Adipocyte (in vitro differentiated cells): ENCODE results near the gene GPATCH8.

Experiments used
- DNase-seq: peaks from one replicate; pipeline ENCODE4 v3.0.0-alpha.2; 2015; ENCODE audit warnings: low read depth
- H3K27me3 ChIP-seq: replicated peaks from 2 replicates; pipeline ENCODE4 v1.7.0; 2013; ENCODE audit warnings: mild to moderate bottlenecking, low read length, moderate library complexity; ENCODE audit not compliant: control insufficient read depth, insufficient read depth
- H3K36me3 ChIP-seq: 2 replicates; pipeline ENCODE4 v1.7.0; 2013; ENCODE audit warnings: low read length, mild to moderate bottlenecking, moderate library complexity; ENCODE audit not compliant: control insufficient read depth, insufficient read depth, severe bottlenecking
- H3K4me1 ChIP-seq: 2 replicates; pipeline ENCODE4 v1.7.0; 2013; ENCODE audit warnings: mild to moderate bottlenecking, low read length, moderate library complexity; ENCODE audit not compliant: control insufficient read depth, insufficient read depth
- H3K4me3 ChIP-seq: 2 replicates; pipeline ENCODE4 v1.7.0; 2013; ENCODE audit warnings: mild to moderate bottlenecking, low read length, moderate library complexity
- H3K9ac ChIP-seq: 2 replicates; pipeline ENCODE4 v1.7.0; 2013; ENCODE audit warnings: mild to moderate bottlenecking, low read length, moderate library complexity
- H3K9me3 ChIP-seq: 2 replicates; pipeline ENCODE4 v1.7.0; 2013; ENCODE audit warnings: mild to moderate bottlenecking, low read length, moderate library complexity; ENCODE audit not compliant: control insufficient read depth

The GPATCH8 gene

DNA sequence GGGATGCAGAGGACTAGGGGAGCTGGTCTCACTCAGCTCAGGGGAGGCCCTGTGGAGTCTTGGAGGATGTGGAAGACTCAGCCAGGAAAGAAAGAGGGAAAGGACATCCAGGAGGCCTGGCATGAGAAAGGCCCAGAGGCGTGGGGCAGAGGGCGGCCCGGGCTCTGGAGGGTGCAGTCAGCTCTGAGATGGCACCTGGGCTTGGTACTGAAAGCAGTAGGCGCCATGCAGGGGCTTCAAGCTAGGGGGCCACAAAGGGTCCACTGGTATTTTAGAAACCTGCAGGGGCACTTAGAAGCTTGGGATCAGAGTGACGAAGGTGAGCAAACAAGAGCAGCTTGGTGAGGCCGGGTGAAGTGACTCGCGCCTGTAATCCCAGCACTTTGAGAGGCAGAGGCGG lies 145.1 kb downstream of the GPATCH8 start:
- no peak for DNase-seq

DNA sequence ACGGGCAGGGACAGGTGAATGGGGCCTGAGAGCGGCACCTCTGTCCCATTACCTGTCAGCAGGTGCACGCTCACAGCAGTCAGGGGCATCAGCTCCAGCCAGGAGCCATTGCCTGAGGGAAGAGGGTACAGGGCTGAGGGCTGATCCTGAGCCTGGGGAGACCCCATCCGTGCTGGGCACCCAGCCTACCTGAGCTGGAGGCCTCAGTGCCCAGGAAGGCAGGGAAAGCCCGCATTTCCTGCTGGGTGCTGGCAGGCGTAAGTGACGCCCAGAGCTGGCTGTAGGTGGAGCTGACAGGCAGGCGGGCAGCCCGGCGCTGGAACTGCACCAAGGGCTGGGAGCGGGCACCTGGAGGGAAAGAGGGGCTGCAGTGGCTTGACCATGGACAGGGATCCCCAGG lies 147.0 kb downstream of the GPATCH8 start:
- peaks cover 6% of the 10 kb centered on the region for H3K4me1 ChIP-seq
- no peaks in the 10 kb centered on the region for H3K27me3 ChIP-seq
- H3K9me3 ChIP-seq = no peaks in the 10 kb centered on the region
- no peak overlapping the region for H3K4me3 ChIP-seq
- no peak overlapping the region for H3K9ac ChIP-seq
- H3K36me3 ChIP-seq = peaks cover 19% of the 10 kb centered on the region
- no peak for DNase-seq

More for the DNA sequence above, 145.1 kb downstream of the GPATCH8 start:
- Histone ChIP-seq H3K9ac (no peak overlapping the region), H3K4me1 (peaks cover 11% of the 10 kb centered on the region), H3K4me3 (no peak overlapping the region), H3K27me3 (no peaks in the 10 kb centered on the region), H3K36me3 (peaks cover 1% of the 10 kb centered on the region), H3K9me3 (no peaks in the 10 kb centered on the region)

DNA sequence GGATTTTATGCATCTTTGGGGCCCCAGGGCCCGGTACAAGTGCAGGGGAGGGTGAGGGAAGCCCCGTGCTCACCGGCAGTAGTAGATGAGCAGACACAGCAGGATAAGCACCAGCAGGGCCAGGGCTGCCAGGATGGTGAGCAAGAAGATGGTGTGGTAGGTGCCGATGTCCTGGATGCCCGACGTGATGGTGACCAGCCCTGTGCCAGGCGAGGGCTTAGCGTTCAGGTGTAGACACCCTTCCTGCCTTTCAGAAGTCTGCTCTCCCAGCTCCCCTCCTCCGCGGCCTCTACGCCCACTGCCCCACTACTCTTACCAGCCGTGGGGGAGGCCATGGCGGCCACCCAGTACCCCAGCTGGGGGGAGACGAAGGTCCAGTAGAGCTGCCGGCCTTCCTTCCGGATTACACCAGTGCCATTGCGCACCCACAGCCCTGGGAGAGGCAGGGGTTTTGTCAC lies 147.5 kb downstream of the GPATCH8 start:
- H3K4me3 ChIP-seq = no peak overlapping the region
- DNase-seq = no peak
- H3K36me3 ChIP-seq = peaks cover 23% of the 10 kb centered on the region
- no peak overlapping the region for H3K9ac ChIP-seq
- H3K9me3 ChIP-seq = no peaks in the 10 kb centered on the region
- no peaks in the 10 kb centered on the region for H3K27me3 ChIP-seq
- peaks cover under 1% of the 10 kb centered on the region for H3K4me1 ChIP-seq

DNA sequence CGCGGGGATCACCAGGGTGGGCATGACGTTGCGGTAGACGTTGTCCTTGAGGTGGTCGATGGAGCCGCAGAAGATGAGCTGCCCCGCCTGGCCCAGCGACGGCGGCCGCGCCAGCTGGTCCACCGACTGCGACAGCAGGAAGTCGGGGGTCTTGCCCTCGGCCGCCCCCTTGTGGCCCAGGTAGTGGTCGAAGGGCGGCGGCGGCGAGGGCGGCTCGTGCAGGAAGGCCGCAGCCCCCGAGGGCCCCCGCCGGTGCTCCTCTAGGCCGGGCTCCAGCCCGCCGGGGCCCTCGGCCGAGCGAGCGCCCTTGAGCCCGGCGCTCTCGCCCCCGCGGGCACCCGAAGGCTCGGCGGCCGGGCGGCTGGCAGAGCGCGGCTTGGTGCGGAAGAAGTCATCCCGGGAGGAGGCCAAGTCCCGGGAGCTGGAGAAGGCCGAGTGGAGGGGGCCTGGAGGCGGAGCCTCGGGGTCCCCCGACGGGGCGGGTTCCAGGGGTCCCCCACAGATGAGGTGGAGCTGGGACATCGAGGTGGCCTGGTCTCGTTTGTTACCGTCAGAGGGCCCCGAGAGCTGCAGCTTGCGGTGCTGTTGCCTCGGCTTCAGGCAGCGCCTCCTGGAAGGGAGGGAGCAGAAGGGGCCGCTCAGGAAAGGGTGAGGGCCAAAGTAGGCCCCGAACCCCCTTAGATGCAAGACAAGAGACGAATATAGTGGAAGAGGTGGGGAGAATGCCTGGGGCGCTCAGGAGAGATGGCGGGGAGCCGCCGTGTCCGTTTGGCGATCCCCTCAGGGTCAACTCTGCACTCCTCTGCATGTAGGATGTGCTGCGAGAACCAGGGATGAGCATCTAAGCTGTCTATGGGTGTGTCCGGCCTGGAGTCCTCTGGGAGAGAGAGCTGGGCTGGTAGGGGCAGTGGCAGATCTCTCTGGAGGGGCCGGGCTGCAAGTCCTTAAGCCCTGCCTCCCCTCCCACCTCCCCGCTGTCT lies 148.3 kb downstream of the GPATCH8 start:
- H3K27me3 ChIP-seq = no peaks in the 10 kb centered on the region
- peaks cover 23% of the 10 kb centered on the region for H3K36me3 ChIP-seq
- no peak for DNase-seq
- H3K9ac ChIP-seq = no peak overlapping the region
- H3K9me3 ChIP-seq = no peaks in the 10 kb centered on the region
- H3K4me1 ChIP-seq = no peaks in the 10 kb centered on the region
- H3K4me3 ChIP-seq = no peak overlapping the region

DNA sequence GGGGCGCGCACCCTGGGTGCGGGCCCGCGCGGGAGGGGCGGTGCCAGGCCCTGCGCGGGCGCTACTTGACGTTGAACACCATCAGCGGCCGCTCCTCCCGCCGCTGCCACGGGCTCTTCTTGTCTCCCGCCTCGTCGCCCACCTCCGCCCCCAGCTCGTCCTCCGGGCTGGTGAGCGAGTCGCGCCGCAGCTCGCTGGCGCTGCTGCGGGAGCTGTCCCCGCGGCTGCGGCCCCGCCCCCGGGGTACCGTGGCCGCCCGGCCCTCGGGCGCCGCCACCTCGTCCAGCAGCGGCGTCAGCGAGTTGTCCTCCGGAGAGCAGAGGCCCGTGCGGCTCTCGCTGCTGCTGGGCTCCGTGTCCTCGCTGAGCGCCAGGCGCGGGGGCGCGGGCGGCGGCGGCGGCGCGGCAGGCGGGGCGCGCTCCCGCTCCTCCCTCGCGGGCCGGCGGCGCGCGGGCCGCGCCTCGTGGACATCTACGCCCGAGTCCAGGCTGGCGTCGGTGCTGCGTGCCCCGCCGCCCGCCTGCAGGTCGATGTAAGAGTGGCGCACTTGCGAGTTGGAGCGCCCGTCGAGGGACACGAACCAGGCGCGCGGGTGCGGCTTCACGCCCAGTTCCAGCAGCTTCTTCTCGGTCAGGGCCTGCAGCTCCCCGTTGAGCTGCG lies 149.4 kb downstream of the GPATCH8 start:
- Histone ChIP-seq H3K27me3 (no peaks in the 10 kb centered on the region), H3K4me3 (peak overlapping the region; percentile 41), H3K9me3 (no peaks in the 10 kb centered on the region), H3K4me1 (no peaks in the 10 kb centered on the region), H3K9ac (peak overlapping the region; percentile 25), H3K36me3 (peaks cover 28% of the 10 kb centered on the region)
- no peak for DNase-seq

DNA sequence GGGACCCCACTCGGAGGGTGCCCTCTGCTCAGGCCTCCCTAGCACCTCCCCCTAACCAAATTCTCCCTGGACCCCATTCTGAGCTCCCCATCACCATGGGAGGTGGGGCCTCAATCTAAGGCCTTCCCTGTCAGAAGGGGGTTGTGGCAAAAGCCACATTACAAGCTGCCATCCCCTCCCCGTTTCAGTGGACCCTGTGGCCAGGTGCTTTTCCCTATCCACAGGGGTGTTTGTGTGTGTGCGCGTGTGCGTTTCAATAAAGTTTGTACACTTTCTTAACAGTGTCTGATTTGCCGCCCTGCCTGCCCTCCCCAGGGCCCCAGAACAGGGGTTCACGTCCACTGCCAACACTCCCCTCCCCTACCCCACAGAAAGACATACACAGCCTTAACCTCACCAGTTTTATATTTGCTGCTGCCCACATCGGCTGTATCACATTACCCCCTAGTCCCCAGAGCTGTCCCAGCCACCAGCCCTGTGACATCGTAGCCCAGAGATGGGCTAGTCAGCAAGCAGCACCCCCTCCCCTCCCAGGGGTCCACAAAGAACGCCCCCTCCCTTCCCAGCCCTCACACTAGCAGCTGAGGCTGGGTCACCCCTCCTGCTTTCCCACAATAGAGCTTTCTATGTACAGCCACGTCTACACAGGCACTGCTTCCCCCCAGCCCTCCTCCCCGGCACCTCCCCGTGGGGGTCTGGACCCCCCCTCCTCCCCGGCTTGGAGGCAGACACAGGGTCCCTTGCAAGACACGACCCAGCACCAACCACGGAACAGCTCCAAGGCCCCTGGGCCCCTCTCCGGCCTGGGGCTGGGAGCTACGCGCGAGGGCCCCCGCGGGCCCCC lies 150.2 kb downstream of the GPATCH8 start:
- Histone ChIP-seq H3K27me3 (no peaks in the 10 kb centered on the region), H3K4me3 (peak overlapping the region; percentile 41), H3K9me3 (no peaks in the 10 kb centered on the region), H3K36me3 (peaks cover 28% of the 10 kb centered on the region), H3K9ac (peak overlapping the region; percentile 25), H3K4me1 (peaks cover 4% of the 10 kb centered on the region)
- DNase-seq = no peak

DNA sequence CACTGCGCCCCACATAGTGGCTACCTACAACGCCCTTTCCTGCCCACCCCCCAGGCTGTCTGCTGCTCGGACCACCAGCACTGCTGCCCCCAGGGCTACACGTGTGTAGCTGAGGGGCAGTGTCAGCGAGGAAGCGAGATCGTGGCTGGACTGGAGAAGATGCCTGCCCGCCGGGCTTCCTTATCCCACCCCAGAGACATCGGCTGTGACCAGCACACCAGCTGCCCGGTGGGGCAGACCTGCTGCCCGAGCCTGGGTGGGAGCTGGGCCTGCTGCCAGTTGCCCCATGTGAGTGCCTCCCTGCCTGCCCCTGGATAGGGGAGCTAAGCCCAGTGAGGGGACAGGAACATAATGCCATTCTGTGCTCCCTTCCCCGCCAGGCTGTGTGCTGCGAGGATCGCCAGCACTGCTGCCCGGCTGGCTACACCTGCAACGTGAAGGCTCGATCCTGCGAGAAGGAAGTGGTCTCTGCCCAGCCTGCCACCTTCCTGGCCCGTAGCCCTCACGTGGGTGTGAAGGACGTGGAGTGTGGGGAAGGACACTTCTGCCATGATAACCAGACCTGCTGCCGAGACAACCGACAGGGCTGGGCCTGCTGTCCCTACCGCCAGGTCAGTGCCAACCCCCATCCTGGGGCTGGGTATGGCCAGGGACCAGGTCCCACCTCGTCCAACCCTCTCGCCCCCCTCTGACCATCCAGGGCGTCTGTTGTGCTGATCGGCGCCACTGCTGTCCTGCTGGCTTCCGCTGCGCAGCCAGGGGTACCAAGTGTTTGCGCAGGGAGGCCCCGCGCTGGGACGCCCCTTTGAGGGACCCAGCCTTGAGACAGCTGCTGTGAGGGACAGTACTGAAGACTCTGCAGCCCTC lies 151.0 kb downstream of the GPATCH8 start:
- no peaks in the 10 kb centered on the region for H3K27me3 ChIP-seq
- H3K36me3 ChIP-seq = peaks cover 28% of the 10 kb centered on the region
- H3K9ac ChIP-seq = no peak overlapping the region
- H3K9me3 ChIP-seq = no peaks in the 10 kb centered on the region
- H3K4me3 ChIP-seq = no peak overlapping the region
- DNase-seq = no peak
- H3K4me1 ChIP-seq = peaks cover 4% of the 10 kb centered on the region

DNA sequence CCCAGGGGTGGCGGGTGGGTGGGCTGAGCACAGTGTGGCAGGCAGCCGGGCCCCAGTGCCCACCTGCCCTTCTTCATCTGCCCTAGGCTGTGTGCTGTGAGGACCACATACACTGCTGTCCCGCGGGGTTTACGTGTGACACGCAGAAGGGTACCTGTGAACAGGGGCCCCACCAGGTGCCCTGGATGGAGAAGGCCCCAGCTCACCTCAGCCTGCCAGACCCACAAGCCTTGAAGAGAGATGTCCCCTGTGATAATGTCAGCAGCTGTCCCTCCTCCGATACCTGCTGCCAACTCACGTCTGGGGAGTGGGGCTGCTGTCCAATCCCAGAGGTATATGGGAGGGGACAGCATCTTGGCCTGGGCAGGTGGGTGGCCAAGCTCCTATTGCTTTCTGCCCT lies 151.7 kb downstream of the GPATCH8 start:
- no peaks in the 10 kb centered on the region for H3K27me3 ChIP-seq
- H3K36me3 ChIP-seq = peaks cover 28% of the 10 kb centered on the region
- no peak overlapping the region for H3K4me3 ChIP-seq
- DNase-seq = no peak
- peaks cover 4% of the 10 kb centered on the region for H3K4me1 ChIP-seq
- no peak overlapping the region for H3K9ac ChIP-seq
- no peaks in the 10 kb centered on the region for H3K9me3 ChIP-seq

DNA sequence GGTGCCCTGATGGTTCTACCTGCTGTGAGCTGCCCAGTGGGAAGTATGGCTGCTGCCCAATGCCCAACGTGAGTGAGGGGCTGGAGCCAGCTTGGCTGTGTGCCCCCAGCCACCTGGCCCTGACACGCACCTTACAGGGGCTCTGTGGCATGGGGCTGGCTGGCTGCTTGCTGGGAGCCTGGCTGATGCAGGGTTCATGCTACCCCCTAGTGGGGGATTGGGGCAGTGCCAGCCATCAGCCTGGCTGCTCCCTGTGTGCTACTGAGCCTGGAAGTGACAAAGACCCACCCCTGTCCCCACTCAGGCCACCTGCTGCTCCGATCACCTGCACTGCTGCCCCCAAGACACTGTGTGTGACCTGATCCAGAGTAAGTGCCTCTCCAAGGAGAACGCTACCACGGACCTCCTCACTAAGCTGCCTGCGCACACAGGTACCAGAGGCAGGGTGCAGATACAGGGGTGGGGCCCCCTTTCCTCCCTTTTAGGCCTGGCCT lies 152.4 kb downstream of the GPATCH8 start:
- H3K9me3 ChIP-seq = no peaks in the 10 kb centered on the region
- H3K9ac ChIP-seq = no peak overlapping the region
- H3K27me3 ChIP-seq = no peaks in the 10 kb centered on the region
- peaks cover 28% of the 10 kb centered on the region for H3K36me3 ChIP-seq
- DNase-seq = peak; percentile 73
- no peak overlapping the region for H3K4me3 ChIP-seq
- peaks cover 4% of the 10 kb centered on the region for H3K4me1 ChIP-seq

DNA sequence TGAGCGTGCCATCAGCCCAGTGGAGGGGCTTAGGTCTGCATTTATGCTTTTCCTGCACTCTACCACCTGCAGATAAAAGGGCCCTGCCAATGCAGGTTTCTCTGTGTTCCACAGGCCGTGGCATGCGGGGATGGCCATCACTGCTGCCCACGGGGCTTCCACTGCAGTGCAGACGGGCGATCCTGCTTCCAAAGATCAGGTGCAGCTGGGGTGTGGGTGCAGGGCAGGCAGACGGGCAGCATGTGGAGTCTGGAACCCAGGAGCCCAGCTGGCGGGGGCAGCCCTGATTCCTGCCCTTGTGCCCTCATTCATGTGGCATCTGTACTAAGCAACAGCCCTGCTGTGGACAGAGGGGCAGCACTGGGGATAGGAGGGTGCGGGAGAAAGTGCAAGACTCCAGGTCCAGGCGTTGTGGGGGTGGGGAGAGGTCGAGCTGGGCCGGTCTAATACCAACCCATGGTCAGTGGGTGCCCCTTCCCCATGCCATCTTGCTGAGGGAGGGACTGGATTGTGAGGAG lies 153.6 kb downstream of the GPATCH8 start:
- peaks cover 4% of the 10 kb centered on the region for H3K4me1 ChIP-seq
- no peak for DNase-seq
- no peaks in the 10 kb centered on the region for H3K9me3 ChIP-seq
- no peak overlapping the region for H3K9ac ChIP-seq
- H3K36me3 ChIP-seq = peaks cover 28% of the 10 kb centered on the region
- H3K4me3 ChIP-seq = no peak overlapping the region
- no peaks in the 10 kb centered on the region for H3K27me3 ChIP-seq
